WTC11 (cell line): ENCODE measurements around the gene ERICH6B. TPM values are rescaled to one million over a fixed set of nuclear protein-coding genes. Genes with fewer than 3 reads are reported as not detected.

Experiments
- ATAC-seq: fragments of 200-7000 bp; cut with Tn5 transposase; 2 replicates; pipeline ENCODE4 v1.10.0; 2021; ENCODE audit warnings: mild to moderate bottlenecking, moderate library complexity
- CTCF ChIA-PET: fragments of 300-600 bp; sonication (Branson Sonifier 250); formaldehyde crosslinking; loops from one replicate; lab custom pipeline; 2021; ENCODE audit warnings: antibody characterized with exemption; lab: Charles Lee
- POLR2A ChIA-PET: fragments of 350-600 bp; sonication (Branson Sonifier 250); formaldehyde crosslinking; loops from one replicate; lab custom pipeline; 2021; ENCODE audit warnings: antibody characterized with exemption; lab: Charles Lee
- DNase-seq: peaks from one replicate; pipeline ENCODE4 v3.0.0; 2021; ENCODE audit warnings: low spot score
- H3K27ac Mint-ChIP-seq: 2 replicates; pipeline ENCODE4 v1.8.0; 2021; ENCODE audit warnings: mixed read lengths
- H3K27me3 Mint-ChIP-seq: 2 replicates; pipeline ENCODE4 v1.8.0; 2021; ENCODE audit warnings: low read depth, mild to moderate bottlenecking, moderate library complexity, mixed read lengths
- H3K36me3 Mint-ChIP-seq: 2 replicates; pipeline ENCODE4 v1.8.0; 2021; ENCODE audit warnings: mixed read lengths
- H3K4me1 Mint-ChIP-seq: 2 replicates; pipeline ENCODE4 v1.8.0; 2022; ENCODE audit warnings: mixed read lengths
- H3K4me3 Mint-ChIP-seq: 2 replicates; pipeline ENCODE4 v1.8.0; 2021; ENCODE audit warnings: mild to moderate bottlenecking, moderate library complexity, mixed read lengths
- H3K9me3 Mint-ChIP-seq: 2 replicates; pipeline ENCODE4 v1.8.0; 2021; ENCODE audit warnings: mixed read lengths
- CREM ChIP-seq: sonication (generic); formaldehyde crosslinking; IDR thresholded peaks from 2 replicates; pipeline ENCODE4 v1.8.1; 2022; ENCODE audit warnings: mild to moderate bottlenecking, missing genetic modification reagents, moderate library complexity
- E2F1 ChIP-seq: sonication (generic); formaldehyde crosslinking; IDR thresholded peaks from 2 replicates; pipeline ENCODE4 v1.8.0; 2022; ENCODE audit warnings: mild to moderate bottlenecking, missing genetic modification reagents
- ELF4 ChIP-seq: sonication (generic); formaldehyde crosslinking; IDR thresholded peaks from 2 replicates; pipeline ENCODE4 v1.8.1; 2022; ENCODE audit warnings: low read depth, mild to moderate bottlenecking, moderate library complexity, missing genetic modification reagents
- ESRRA ChIP-seq: sonication (generic); formaldehyde crosslinking; IDR thresholded peaks from 2 replicates; pipeline ENCODE4 v1.8.1; 2022; ENCODE audit warnings: mild to moderate bottlenecking, missing genetic modification reagents, borderline replicate concordance
- FOXJ3 ChIP-seq: sonication (generic); formaldehyde crosslinking; IDR thresholded peaks from 2 replicates; pipeline ENCODE4 v1.9.0; 2021; ENCODE audit warnings: missing genetic modification reagents, mild to moderate bottlenecking, borderline replicate concordance
- GRHL2 ChIP-seq: fragments of 250-450 bp; sonication (Bioruptor Pico); IDR thresholded peaks from 2 replicates; pipeline ENCODE4 v1.8.0; 2022; ENCODE audit warnings: mild to moderate bottlenecking, moderate library complexity; ENCODE audit not compliant: insufficient replicate concordance, severe bottlenecking
- IRF2 ChIP-seq: sonication (generic); formaldehyde crosslinking; IDR thresholded peaks from 2 replicates; pipeline ENCODE4 v1.8.0; 2022; ENCODE audit warnings: low read depth, missing genetic modification reagents, borderline replicate concordance
- JUN ChIP-seq: sonication (generic); formaldehyde crosslinking; IDR thresholded peaks from 2 replicates; pipeline ENCODE4 v1.8.0; 2023; ENCODE audit warnings: mild to moderate bottlenecking, missing genetic modification reagents
- KAT7 ChIP-seq: sonication (generic); formaldehyde crosslinking; IDR thresholded peaks from 2 replicates; pipeline ENCODE4 v1.8.1; 2023; ENCODE audit warnings: missing genetic modification reagents, mild to moderate bottlenecking, borderline replicate concordance
- NFATC4 ChIP-seq: fragments of 250-450 bp; sonication (Bioruptor Pico); IDR thresholded peaks from 2 replicates; pipeline ENCODE4 v1.9.0; 2021; ENCODE audit warnings: mild to moderate bottlenecking
- NFE2L1 ChIP-seq: sonication (generic); formaldehyde crosslinking; IDR thresholded peaks from 2 replicates; pipeline ENCODE4 v1.8.1; 2023; ENCODE audit warnings: missing genetic modification reagents
- NR3C1 ChIP-seq: sonication (generic); formaldehyde crosslinking; conservative IDR thresholded peaks from 2 replicates; pipeline ENCODE4 v1.8.1; 2023; ENCODE audit warnings: low read depth, mild to moderate bottlenecking, missing genetic modification reagents
- PREB ChIP-seq: sonication (generic); formaldehyde crosslinking; IDR thresholded peaks from 2 replicates; pipeline ENCODE4 v1.8.1; 2022; ENCODE audit warnings: mild to moderate bottlenecking, missing genetic modification reagents, moderate library complexity, borderline replicate concordance
- PRRX2 ChIP-seq: fragments of 250-450 bp; sonication (Bioruptor Pico); IDR thresholded peaks from 2 replicates; pipeline ENCODE4 v1.8.0; 2021; ENCODE audit warnings: mild to moderate bottlenecking
- SOX15 ChIP-seq: fragments of 250-450 bp; sonication (Bioruptor Pico); IDR thresholded peaks from 2 replicates; pipeline ENCODE4 v1.9.0; 2021; ENCODE audit warnings: mild to moderate bottlenecking
- TCF7 ChIP-seq: sonication (generic); formaldehyde crosslinking; IDR thresholded peaks from 2 replicates; pipeline ENCODE4 v1.8.0; 2022; ENCODE audit warnings: mild to moderate bottlenecking, low read depth, missing genetic modification reagents, moderate library complexity
- TEAD1 ChIP-seq: sonication (generic); formaldehyde crosslinking; IDR thresholded peaks from 2 replicates; pipeline ENCODE4 v1.8.0; 2022; ENCODE audit warnings: mild to moderate bottlenecking, missing genetic modification reagents
- ZBTB21 ChIP-seq: sonication (generic); formaldehyde crosslinking; IDR thresholded peaks from 2 replicates; pipeline ENCODE4 v1.8.1; 2023; ENCODE audit warnings: mild to moderate bottlenecking, missing genetic modification reagents, borderline replicate concordance
- ZMAT4 ChIP-seq: fragments of 250-450 bp; sonication (Bioruptor Pico); IDR thresholded peaks from 2 replicates; pipeline ENCODE4 v1.9.0; 2021; ENCODE audit warnings: mild to moderate bottlenecking
- ZNF138 ChIP-seq: sonication (generic); formaldehyde crosslinking; conservative IDR thresholded peaks from 2 replicates; pipeline ENCODE4 v1.8.1; 2022; ENCODE audit warnings: mild to moderate bottlenecking, moderate library complexity, missing genetic modification reagents
- ZNF263 ChIP-seq: sonication (generic); formaldehyde crosslinking; IDR thresholded peaks from 2 replicates; pipeline ENCODE4 v1.8.1; 2022; ENCODE audit warnings: low read depth, mild to moderate bottlenecking, moderate library complexity, missing genetic modification reagents
- ZNF416 ChIP-seq: fragments of 250-450 bp; sonication (Bioruptor Pico); IDR thresholded peaks from 2 replicates; pipeline ENCODE4 v1.9.0; 2021; ENCODE audit warnings: mild to moderate bottlenecking, inconsistent platforms
- ZNF532 ChIP-seq: fragments of 250-450 bp; sonication (Bioruptor Pico); IDR thresholded peaks from 2 replicates; pipeline ENCODE4 v1.9.0; 2021; ENCODE audit warnings: mild to moderate bottlenecking, borderline replicate concordance
- total RNA-seq: library from RNA; stranded (reverse); gene quantifications from 3 replicates; pipeline ENCODE4 v1.2.3, GENCODE V29; 2021

The ERICH6B gene
- total RNA-seq, 1 experiment from 2014 or later: not detected

- Mint-ChIP-seq H3K27ac (no peak overlapping the region), H3K4me3 (no peak overlapping the region), H3K36me3 (no peaks in the 10 kb centered on the region), H3K4me1 (0 out of 2 replicates have a peak, but pooled peaks cover 4% of the 10 kb centered on the region), H3K9me3 (no peaks in the 10 kb centered on the region), H3K27me3 (no peaks in the 10 kb centered on the region; the same call in 1 of the 2 replicates)
- ATAC-seq (no peak), DNase-seq (no peak)
- POLR2A ChIA-PET: no interaction called here
- CTCF ChIA-PET: interaction anchor here (0.7 kb wide), 1 partner anchor 139 kb away, joined by 3 read pairs; no protein-coding TSS in a partner anchor
- TF ChIP-seq E2F1 (CRISPR knock-in tag): no peak
Measured at GRCh38 chr13:45590066-45590465, 25.5 kb downstream of the ERICH6B start.

GRCh38 chr13:45587897-45588296 lies 27.6 kb downstream of the ERICH6B start:
- no peak overlapping the region for H3K4me3 Mint-ChIP-seq
- ATAC-seq (no peak), DNase-seq (no peak)
- ChIA-PET POLR2A (no interaction called here), CTCF (no interaction called here)
- TF ChIP-seq SOX15 (CRISPR knock-in tag) (no peak), ESRRA (CRISPR knock-in tag) (no peak), ELF4 (CRISPR knock-in tag) (no peak), NR3C1 (no peak), TEAD1 (CRISPR knock-in tag) (no peak), CREM (CRISPR knock-in tag) (no peak), ZNF263 (CRISPR knock-in tag) (no peak), JUN (no peak), NFE2L1 (CRISPR knock-in tag) (no peak), NFATC4 (CRISPR knock-in tag) (no peak), PREB (no peak), ZBTB21 (CRISPR knock-in tag) (no peak), IRF2 (CRISPR knock-in tag) (no peak), ZNF138 (CRISPR knock-in tag) (no peak), GRHL2 (CRISPR knock-in tag) (no peak), ZMAT4 (no peak), KAT7 (CRISPR knock-in tag) (no peak)
- peaks cover 10% of the 10 kb centered on the region; the same call in 1 of the 2 replicates for H3K9me3 Mint-ChIP-seq
- peaks cover 7% of the 10 kb centered on the region; the same call in 1 of the 2 replicates for H3K4me1 Mint-ChIP-seq
- no peak overlapping the region for H3K27ac Mint-ChIP-seq
- H3K36me3 Mint-ChIP-seq: no peaks in the 10 kb centered on the region
- H3K27me3 Mint-ChIP-seq: no peaks in the 10 kb centered on the region; the same call in 1 of the 2 replicates

GRCh38 chr13:45584816-45585215 lies 30.7 kb downstream of the ERICH6B start:
- H3K36me3 Mint-ChIP-seq: no peaks in the 10 kb centered on the region
- H3K27ac Mint-ChIP-seq: no peak overlapping the region
- peak; percentile 79 for ATAC-seq
- CTCF ChIA-PET: interaction anchor here (1.1 kb wide), 1 partner anchor 8 kb away, joined by 4 read pairs; no protein-coding TSS in a partner anchor
- TF ChIP-seq ZNF138 (CRISPR knock-in tag) (no peak), PRRX2 (no peak), ZNF416 (CRISPR knock-in tag) (no peak), ZNF532 (CRISPR knock-in tag) (no peak), FOXJ3 (CRISPR knock-in tag) (no peak), TCF7 (no peak), ELF4 (CRISPR knock-in tag) (no peak)
- DNase-seq: no peak
- H3K9me3 Mint-ChIP-seq: peaks cover 10% of the 10 kb centered on the region; the same call in 1 of the 2 replicates
- no peak overlapping the region for H3K4me3 Mint-ChIP-seq
- H3K4me1 Mint-ChIP-seq: peaks cover 7% of the 10 kb centered on the region; the same call in 1 of the 2 replicates
- POLR2A ChIA-PET: no interaction called here
- peaks cover 19% of the 10 kb centered on the region for H3K27me3 Mint-ChIP-seq
